Left lung (tissue), 10 donors: Measurements from ENCODE around the gene CTDP1. TPM values are rescaled to one million over a fixed set of nuclear protein-coding genes. Genes with fewer than 3 reads are reported as not detected.
A peak's percentile ranks its signal among the peaks of the same experiment; 100 is the strongest.

Experiments used
- ATAC-seq: fragments of 200-7000 bp; cut with Tn5 transposase; one replicate; pipeline ENCODE4 v1.9.1; 2020; ENCODE audit warnings: moderate library complexity
- DNase-seq, 4 donors: peaks; one replicate each; pipeline ENCODE4 v3.0.0-alpha.2; 2013 to 2020
- H3K27ac ChIP-seq, 2 donors: fragments of 200-600 bp; sonication (generic) in 1 of 2; one replicate each; pipeline versions ENCODE4 v1.5.0 to v1.8.0; 2020 to 2021
- H3K27me3 ChIP-seq, 2 donors: fragments of 200-600 bp; sonication (generic) in 1 of 2; one replicate each; pipeline versions ENCODE4 v1.5.0 to v1.8.0; 2020 to 2021
- H3K36me3 ChIP-seq, 2 donors: fragments of 200-600 bp; sonication (generic) in 1 of 2; one replicate each; pipeline versions ENCODE4 v1.5.0 to v1.8.0; 2020 to 2021
- H3K4me1 ChIP-seq, 2 donors: fragments of 200-600 bp; one replicate each; pipeline ENCODE4 v1.8.0; 2021
- H3K4me3 ChIP-seq, 2 donors: fragments of 200-600 bp; sonication (generic) in 1 of 2; one replicate each; pipeline versions ENCODE4 v1.5.0 to v1.8.0; 2020 to 2021; ENCODE audit warnings: mild to moderate bottlenecking in 1 of 2
- H3K9me3 ChIP-seq, 2 donors: fragments of 200-600 bp; sonication (generic) in 1 of 2; one replicate each; pipeline versions ENCODE4 v1.5.0 to v1.8.0; 2020 to 2021
- intact Hi-C, 2 donors: fragments of 100-400 bp; cut with DNase I; formaldehyde crosslinking; loops; one replicate each; pipeline versions ENCODE4 v1.11.2 to v1.14.2; 2022
- polyA plus RNA-seq, 6 donors: library from polyadenylated mRNA; unstranded; fragments of 120-200 nt; gene quantifications; one replicate each; pipeline ENCODE4 v1.2.1, GENCODE V29; 2013; ENCODE audit not compliant: insufficient read length in 6 of 6
- total RNA-seq, 2 donors: library from RNA; stranded (reverse); fragmentation: NEBNext Ultra II Directional; extraction: Animal tissue kit (Norgen Biotek cat#: 25700); gene quantifications; one replicate each; pipeline ENCODE4 v1.2.1, GENCODE V29; 2021
- TF ChIP-seq, protein P1 (sequence below), 2 donors: fragments of 200-600 bp; sonication (generic) in 1 of 2; IDR thresholded peaks; one replicate each; pipeline versions ENCODE4 v1.5.0 to v1.8.0; 2021; ENCODE audit warnings: antibody characterized with exemption in 2 of 2
- donor health status: DM: no; HTN: yes; CAD: no.
- donor health status: DM: no; HTN: no; CAD: no.

Gene CTDP1
- total and polyA plus RNA-seq, 8 donors = 8.4 to 24.4 (median 11.4) TPM

DNA sequence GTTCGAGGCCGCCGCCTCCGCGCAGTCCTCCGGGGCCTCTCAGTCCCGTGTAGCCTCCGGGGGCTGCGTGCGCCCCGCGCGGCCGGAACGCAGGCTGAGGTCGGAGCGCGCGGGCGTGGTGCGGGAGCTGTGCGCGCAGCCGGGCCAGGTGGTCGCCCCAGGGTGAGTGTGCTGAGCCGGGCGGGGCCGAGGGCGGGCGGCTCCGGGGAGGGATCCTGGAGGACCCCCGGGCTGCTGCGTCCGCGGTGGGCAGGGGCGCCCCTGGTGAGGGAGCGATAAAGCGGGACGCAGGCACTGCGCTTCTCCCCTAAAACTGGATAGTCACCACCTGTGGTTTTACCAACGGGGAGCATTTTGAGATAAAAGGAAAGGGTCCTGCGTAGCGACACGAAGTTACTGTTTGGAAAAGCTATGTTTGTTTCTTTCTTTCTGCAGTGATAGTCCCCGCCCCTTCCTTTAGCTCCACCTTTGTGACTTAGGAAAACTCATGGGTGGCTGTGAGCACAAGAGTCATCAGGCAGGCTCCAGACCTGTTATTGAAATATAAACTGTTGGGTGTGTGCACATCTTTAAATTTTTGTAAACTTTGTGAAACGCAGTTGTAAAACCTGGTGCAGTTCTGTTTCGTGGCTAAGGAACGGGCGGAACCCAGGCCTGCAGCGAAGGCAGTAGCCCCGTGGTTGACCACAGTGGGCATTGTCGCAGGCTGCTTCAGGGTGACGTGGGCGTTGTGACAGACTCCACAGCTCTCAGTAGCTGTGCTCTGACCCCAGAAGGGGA is 687 bp downstream of the CTDP1 start:
- ATAC-seq = no peak
- Histone ChIP-seq H3K4me3 (peak overlapping the region; percentile 88 to 92), H3K9me3 (no peaks in the 10 kb centered on the region), H3K4me1 (peaks cover 18 to 67% of the 10 kb centered on the region in 2 donors), H3K27ac (peak overlapping the region; percentile 93 to 99), H3K36me3 (no peaks in the 10 kb centered on the region), H3K27me3 (no peaks in the 10 kb centered on the region)
- intact Hi-C loops = no loop called here
- DNase-seq = peak in 2 of 4 donors; percentile 35 to 87
- TF ChIP-seq, protein P1, sequence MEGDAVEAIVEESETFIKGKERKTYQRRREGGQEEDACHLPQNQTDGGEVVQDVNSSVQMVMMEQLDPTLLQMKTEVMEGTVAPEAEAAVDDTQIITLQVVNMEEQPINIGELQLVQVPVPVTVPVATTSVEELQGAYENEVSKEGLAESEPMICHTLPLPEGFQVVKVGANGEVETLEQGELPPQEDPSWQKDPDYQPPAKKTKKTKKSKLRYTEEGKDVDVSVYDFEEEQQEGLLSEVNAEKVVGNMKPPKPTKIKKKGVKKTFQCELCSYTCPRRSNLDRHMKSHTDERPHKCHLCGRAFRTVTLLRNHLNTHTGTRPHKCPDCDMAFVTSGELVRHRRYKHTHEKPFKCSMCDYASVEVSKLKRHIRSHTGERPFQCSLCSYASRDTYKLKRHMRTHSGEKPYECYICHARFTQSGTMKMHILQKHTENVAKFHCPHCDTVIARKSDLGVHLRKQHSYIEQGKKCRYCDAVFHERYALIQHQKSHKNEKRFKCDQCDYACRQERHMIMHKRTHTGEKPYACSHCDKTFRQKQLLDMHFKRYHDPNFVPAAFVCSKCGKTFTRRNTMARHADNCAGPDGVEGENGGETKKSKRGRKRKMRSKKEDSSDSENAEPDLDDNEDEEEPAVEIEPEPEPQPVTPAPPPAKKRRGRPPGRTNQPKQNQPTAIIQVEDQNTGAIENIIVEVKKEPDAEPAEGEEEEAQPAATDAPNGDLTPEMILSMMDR (IDR thresholded peaks at IDR 0.05) = no peak

DNA sequence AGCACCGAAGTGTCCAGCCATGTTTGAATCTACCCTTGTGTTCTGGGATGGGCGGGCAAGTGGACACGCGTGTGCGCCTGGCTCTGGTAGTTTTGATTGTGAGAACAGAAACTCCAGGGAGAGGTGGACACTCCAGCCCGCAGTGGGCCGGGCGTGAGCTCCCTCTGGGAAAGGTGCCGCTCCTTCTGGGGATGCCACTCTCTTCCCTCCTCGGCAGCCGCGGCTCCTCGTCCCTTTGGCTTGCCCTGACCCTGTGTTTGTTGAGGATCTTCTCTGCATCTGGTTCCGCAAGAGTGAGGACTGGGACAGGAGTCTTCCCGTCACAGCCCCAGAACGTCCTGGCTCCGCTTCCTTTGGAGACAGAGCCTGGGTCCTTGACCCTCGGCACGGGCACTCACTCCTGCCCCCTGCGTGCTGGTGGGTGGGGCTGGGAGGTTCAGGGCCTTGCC is 1.3 kb downstream of the CTDP1 start:
- ATAC-seq (no peak), DNase-seq (peak in 1 of 4 donors; percentile 78)
- H3K9me3 ChIP-seq = no peaks in the 10 kb centered on the region
- H3K27me3 ChIP-seq = no peaks in the 10 kb centered on the region
- TF ChIP-seq, protein P1 (IDR thresholded peaks at IDR 0.05) = no peak
- H3K27ac ChIP-seq = peak overlapping the region in 1 of 2 donors; percentile 99
- no peaks in the 10 kb centered on the region for H3K36me3 ChIP-seq
- peak overlapping the region; percentile 88 to 92 for H3K4me3 ChIP-seq
- peaks cover 18 to 72% of the 10 kb centered on the region in 2 donors for H3K4me1 ChIP-seq
- intact Hi-C loops = no loop called here

DNA sequence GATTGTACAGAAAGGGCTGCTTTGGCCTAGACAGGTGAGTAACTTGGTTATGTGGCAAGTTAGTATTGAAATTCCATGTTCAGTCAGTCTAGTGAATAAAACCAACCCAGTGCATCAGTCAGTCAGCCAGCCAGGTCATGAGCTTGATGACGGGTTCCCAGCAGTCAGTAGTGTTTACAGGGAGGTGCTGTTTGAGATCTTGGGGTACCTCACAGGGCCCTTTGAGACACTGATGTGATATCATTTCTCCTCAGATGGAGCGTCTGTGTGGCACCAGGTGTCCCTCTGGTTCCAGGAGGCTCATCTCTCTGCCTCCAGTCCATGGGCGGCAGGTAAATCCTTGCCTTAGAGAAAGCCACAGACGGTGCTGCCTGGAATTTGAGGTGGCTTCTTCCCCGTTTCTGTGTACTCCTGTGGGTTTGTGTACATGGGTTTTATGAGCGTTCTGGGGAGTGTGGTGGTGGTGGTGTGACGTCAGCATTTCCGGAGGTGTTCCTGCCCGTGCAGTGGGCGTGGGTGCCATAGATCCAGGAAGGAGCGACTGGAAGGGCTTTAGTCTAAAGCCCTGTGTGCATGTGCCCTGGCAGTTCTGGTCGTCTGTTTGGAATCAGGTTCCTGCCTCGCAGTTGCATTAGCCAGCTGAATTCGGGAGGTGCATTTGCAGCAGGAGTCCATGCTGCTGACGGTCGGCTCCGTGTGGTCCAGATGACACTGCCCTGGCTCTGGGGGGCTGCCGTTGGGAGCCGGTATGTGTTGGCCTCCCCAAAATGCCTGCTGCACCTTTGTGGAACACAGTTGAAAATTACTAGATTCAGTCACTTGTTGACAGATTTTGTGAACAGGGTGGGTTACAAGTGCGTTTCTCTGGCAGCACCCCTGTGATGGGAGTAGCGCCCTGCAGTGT is 2.1 kb downstream of the CTDP1 start:
- H3K4me3 ChIP-seq = peak overlapping the region in 1 of 2 donors; percentile 92
- peak overlapping the region in 1 of 2 donors; percentile 69 for H3K27ac ChIP-seq
- TF ChIP-seq, protein P1 (IDR thresholded peaks at IDR 0.05) = no peak
- H3K36me3 ChIP-seq = no peaks in the 10 kb centered on the region
- DNase-seq (peak in 1 of 4 donors; percentile 78), ATAC-seq (no peak)
- H3K9me3 ChIP-seq = no peaks in the 10 kb centered on the region
- H3K27me3 ChIP-seq = no peaks in the 10 kb centered on the region
- intact Hi-C loops = no loop called here
- H3K4me1 ChIP-seq = peaks cover 18 to 72% of the 10 kb centered on the region in 2 donors

DNA sequence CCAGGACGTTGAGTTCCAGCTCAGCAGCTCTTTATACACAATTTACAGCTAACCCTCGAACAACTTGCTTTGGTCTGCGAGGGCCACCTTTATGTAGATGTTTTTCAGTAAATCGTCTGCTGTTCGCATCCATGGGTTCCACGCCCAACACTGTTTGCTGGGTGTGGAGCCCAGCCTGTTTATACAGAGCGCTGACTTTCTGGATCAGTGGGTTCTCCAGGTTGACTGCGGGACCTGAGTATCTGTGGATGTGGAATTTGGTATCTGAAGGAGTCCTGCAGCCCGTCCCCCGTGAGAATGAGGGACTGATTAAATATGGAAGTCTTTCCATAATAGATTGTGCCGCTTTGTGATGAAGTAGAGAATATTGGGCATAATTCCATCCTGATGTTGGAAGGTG is 2.9 kb downstream of the CTDP1 start:
- TF ChIP-seq, protein P1 (IDR thresholded peaks at IDR 0.05) = no peak
- ATAC-seq (no peak), DNase-seq (no peak)
- peaks cover 18 to 65% of the 10 kb centered on the region in 2 donors for H3K4me1 ChIP-seq
- H3K36me3 ChIP-seq = no peaks in the 10 kb centered on the region
- H3K27me3 ChIP-seq = no peaks in the 10 kb centered on the region
- H3K27ac ChIP-seq = peak overlapping the region in 1 of 2 donors; percentile 69
- no peak overlapping the region for H3K4me3 ChIP-seq
- no peaks in the 10 kb centered on the region for H3K9me3 ChIP-seq
- intact Hi-C loops = no loop called here
